A204.1 (cell line): ENCODE measurements around the gene ACVR1.
"Not testable (repeated sequence)": the region's sequence is repeated elsewhere in the genome, so short reads cannot be mapped to it uniquely, and the experiment has no call there.

Experiments
- FAIRE-seq: peaks from 2 replicates; lab custom pipeline; 2012; peaks lifted over from hg19 to GRCh38; lab: Jason Lieb, UNC

ACVR1 gene

DNA sequence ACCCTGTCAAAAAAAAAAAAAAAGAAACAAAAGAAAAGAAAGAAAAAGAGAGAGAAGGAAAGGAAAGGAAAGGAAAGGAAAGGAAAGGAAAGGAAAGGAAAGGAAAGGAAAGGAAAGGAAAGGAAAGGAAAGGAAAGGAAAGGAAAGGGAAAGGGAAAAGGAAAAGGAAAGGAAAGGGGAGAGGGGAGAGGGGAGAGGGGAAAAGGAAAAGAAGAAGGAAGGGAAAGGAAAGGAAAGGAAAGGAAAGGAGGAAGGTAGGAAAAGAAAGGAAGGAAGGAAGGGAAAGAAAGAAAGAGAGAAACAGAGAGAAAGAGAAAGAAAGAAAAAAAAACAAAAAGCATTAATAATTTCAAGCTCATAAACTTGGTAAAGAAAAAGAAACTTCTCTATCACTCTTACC, 49.5 kb downstream of the ACVR1 start:
- FAIRE-seq = not testable (repeated sequence)

DNA sequence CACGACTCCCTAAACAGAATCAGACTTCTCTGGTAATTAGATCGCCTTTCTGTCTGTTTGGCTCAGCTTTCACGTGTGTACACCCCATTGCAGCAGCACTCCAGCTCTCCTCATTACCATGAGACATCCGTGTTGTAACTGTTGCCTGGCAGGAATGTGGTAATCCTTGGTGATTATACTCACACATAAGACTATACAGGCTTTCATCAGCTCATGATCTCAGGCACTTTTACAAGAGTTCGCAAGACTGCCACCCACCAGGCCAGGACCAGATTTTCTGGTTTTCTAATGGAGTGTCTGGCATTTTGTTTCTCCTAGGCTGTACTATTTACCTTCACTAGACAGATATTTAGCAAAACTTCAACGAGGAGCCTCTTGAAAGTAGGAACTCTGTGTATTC, 50.2 kb downstream of the ACVR1 start:
- no peak for FAIRE-seq

DNA sequence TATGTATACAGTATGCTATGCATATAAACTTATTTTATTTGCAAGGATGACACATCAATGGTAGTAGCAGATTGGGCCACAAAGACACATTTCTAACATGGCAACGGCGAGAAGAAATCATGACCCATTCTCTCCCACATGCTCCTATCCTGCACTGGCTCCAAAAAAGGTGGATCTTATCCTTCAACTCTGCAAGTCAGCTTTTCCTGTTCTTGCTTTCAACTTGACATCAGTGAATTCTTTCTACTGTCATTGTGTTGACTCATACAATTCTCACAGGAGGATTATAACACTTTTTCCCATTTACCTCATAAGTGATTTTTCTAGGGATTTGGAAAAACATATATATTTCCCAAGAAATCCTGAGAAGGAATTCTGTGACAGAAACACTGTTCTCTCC, 53.1 kb downstream of the ACVR1 start:
- no peak for FAIRE-seq

DNA sequence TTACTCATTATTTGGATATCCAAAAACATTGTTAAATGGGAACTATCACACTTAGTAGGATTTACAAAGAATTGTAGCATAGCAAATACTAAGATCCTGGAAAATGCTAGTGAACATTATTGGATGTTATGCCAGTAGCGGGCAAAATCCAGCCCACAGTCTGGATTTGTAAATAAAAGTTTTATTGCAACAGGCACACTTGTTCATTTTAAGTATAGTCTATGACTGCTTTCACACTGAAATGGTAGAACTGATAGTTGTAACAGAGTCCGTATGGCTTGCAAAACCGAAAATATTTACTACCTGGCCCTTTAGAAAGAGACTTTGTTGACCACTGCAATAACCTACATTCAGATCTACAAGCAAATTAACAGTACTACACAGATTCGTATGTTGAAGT, 53.6 kb downstream of the ACVR1 start:
- no peak for FAIRE-seq

DNA sequence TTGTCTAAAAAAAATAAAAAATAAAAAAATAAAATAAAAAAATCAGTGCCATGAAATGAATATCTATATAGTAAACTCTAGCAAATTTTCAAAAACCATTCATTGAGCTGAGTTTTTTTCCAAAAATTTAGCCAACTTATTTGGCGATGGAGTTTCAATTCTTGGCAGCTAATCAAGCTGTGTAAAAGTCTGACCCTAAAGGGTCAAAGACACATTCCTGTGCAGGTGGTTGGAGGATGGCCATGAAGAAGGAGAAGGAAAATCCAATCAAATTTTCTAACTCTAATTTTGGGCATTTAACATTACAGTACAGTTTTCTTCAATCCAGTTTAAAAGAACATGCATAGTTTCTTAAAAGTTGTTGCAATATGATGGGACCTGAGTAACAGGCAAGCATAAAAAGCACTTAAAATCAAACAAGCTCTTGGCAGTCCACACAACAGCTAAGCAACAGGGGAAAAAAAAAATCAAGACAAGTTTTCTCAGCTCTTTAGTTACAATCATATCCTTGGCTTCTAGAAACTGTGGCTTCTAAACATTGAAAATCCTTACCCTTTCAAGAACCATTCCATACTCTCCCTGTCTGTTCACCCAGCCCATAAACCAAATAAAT, 54.5 kb downstream of the ACVR1 start:
- no peak for FAIRE-seq

DNA sequence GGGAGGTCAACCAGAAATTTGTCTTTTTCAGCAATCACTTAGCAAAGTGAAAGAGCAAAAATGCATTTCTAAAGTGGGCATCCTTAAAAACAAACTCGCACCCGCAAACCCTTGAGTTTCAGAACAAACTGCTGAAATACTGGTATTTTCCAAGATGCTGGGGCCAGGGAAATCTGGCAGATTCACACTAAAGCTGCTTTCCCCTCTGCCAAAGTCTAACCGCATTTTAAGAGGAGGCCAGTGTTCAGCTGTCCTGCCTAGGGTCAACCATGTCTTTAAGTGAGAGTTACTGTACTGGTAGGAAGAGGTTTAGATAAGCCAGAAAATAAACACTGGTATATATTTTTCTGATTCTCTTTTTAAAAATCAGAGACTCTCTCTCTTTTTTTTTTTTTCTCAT, 55.9 kb downstream of the ACVR1 start:
- no peak for FAIRE-seq

DNA sequence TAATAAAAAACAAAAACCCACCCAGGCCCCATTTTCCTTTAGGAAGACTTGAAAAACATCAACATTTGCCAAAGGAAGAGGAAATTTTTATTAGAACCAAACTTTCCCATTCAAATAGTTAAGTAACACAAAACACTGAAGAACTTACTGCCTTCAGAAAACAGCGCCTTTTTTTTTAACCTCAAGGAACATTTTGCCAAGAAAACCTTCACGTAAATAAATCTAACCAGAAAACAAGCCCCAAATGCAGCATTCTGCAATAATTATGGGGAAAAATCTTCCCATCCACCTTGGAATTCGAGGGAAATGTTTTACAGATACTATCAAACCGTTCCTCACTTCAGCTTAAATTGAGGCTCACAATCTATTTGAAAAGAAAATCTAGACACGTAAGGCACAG, 56.4 kb downstream of the ACVR1 start:
- no peak for FAIRE-seq

DNA sequence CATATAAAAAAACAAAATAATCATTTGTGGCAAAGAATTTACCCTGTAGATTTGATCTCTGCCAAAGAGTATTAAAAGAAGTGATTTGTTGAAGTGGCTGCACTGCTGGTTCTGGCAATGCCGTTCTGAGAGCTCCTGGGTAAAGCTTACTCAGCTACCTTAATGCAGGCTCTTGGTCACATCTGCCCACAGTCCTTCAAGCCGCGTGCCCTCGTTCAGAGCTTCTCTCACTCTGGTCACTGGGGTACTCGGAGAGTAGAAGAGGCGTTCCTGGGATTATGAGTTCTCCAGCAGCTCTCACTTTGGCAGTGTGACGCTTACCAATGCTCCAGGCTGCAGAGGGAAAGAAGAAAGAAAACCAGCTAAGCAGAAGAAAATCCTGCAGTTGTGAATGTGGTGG, 57.9 kb downstream of the ACVR1 start:
- no peak for FAIRE-seq

DNA sequence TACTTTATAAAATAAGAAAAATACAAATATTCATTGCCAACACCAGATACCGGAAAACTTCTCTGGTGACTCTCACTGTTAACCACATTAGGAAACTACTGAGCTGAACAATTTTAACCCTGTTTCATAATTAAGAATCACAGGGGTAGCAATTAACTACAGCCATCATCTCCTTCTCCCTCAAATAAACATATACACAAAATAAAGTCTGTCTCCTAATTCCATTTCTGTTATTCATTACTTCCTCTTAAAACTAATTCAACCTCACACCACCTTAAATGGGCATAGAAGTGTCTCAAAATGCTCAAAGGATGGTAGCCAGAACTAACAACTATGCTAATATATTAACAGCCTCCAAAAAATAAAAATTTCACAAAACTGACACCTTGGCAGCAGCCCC, 60.7 kb downstream of the ACVR1 start:
- FAIRE-seq = no peak

DNA sequence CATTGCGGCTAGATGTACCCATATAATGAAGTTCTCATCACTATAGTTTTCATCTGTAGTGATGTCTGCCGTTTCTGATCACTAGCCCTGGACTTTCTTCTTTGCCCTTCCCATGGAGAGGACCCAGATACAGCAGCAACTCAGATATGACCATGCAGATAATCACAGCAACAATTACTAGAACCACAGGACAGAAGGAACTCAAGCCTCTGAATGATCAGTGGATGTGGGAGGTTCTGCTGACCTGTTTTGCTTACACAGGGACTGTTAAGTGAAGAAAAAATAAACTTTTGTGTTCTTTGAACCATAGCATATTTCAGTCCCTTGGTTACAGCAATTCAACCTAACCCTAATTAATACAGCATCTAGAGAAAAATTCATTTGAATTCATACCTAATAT, 62.7 kb downstream of the ACVR1 start:
- no peak for FAIRE-seq

DNA sequence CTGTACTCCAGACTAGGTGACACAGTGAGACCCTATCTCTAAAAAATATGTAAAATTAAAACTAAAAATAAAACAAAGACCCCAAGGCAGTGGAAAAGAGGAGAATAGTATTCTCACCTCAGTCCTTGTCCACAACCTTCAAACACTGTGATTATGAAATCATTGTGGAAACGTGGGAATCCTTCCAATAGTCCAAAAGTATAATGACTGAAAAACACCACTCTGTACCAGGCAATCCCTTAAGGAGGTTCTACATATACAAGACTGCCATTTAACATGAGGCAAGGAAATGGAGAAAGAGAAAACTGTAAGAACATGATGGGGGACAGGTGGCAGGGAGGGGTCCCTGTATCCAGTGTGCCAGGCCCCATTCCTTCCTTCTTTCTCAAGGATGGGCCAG, 66.1 kb downstream of the ACVR1 start:
- no peak for FAIRE-seq

DNA sequence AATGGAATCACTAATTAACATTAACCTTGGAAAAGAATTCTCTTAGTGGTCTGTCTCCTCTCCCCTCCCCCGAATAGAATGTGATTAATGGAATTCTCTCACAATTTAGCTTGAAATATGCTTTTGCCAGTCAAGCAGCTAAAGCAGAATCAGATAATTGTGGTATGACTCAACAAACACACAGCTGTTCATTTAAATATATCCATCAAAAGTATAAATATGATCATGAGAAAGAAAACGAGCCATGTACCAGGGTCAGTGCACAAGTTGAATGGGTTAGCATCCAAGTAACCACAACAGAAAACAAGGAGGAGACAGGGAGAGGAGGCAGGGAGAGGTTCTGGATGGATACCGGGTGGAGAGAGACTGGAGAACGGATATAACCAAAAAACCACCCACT, 66.9 kb downstream of the ACVR1 start:
- no peak for FAIRE-seq

DNA sequence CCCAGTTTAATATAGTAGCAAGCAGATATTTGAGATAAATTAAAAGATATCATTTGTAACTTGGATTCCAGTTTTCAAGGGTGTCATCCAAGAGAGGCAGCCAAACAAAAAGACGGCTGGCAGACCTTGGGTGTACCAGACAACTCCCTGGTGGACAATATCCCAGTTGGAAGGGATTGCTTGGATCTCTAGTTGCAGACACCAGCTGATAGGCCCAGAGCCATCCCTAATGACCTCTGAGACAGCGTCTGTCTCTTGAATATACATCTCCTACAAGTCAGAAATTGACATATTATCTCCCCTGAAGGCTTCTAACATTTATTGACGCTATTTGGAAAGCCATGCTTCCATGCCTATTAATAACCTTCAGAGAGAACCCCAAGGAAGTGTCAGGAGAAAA, 67.7 kb downstream of the ACVR1 start:
- FAIRE-seq = no peak

DNA sequence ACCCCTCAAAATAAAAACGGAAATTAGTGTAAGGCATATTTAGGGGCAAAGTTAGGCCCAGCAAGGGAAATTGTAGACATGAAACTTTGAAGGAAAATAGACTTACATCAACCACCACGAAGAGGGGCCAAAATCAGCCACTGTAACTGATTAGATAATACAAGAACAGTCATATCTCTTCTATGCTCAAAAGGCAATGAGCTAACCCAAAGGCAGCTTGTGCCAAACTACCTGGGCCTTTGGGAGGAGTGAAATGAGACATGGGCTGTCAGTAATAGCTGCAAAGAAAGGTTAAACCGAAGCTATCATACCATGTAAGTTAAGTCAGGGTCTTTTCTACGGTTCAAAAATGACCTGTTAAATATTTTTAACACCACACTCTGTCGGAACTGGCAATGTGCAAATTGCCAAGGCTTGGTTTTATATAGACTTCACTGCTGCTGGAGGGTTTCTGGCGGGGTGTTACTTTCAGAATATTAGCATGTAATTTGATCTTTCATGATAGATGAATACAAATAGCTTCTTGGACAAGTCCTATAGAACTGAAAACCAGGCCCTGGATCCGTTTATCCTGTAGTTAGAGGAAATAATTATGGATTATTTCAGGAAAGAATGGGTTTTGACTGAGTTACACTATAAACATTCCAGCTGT, 69.6 kb downstream of the ACVR1 start:
- FAIRE-seq = no peak

DNA sequence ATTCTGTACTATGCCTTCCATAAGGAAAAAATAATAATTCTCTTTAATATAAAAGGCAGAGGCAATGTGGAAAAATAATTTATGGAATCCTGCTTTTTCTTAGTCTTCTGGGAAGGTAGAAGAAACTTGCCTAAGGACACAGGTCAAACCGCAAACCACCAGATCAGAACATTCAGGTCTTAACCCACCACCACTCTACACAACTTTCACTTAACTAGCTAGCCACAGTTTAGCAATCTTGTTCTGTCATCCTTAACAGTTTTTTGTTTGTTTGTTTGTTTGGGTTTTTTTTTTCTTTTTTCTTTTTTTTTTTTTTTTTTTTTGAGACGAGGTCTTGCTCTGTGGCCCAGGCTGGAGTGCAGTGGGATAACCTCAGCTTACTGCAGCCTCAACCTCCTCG, 70.6 kb downstream of the ACVR1 start:
- no peak for FAIRE-seq

DNA sequence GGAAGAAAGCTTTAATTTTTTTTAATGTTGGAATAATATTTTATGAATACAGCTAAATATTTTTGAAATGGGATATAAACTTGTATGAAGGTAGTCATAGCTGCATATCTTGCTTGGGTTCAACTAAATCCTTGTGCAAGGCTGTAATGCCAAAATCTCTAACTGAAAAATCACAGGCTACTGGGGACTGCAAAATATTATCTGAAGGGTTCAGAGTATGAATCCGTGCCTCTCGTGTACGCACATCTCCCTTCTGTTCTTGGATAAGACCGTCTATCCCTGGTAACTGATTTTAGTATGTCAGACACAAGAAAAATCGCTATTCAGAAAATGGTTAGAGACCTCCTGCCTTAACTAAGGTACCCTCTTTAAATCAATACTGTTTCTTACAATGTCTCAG, 71.8 kb downstream of the ACVR1 start:
- no peak for FAIRE-seq

DNA sequence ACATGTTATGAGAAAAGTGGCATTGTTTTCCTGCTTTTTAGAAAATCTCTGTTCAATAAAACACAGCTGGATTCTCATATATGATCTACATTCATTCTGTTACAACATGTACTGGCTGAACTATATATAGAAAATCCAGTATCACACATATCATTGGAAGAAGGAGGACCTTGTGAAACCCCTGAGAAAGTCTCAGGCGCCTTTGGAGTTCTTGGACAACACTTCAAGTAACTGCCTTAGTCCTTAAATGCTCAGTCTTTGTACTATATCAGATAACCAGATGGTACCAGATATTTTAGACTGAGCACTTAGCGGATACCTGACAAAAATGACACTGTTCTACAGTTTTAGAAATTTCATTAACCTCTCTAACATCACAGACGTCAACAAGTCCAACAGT, 72.2 kb downstream of the ACVR1 start:
- no peak for FAIRE-seq

DNA sequence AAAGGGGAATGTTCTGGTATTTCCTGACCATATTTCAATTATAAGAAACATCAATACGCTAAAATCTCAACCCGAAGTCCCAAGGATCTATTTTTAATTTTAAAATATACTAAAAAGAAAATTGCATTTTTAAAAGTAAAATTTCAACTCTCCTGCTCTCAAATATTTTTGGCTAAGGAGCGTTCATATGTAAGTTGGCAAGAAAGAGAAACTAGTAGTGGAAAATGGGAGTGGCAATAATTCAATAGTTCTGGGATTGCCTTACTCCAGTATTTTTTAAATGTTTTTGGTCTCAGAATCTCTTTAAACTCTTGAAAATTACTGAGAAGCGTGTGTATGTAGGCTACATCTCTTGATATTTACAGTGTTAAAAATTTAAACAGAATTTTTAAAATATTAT, 72.7 kb downstream of the ACVR1 start:
- FAIRE-seq = no peak

DNA sequence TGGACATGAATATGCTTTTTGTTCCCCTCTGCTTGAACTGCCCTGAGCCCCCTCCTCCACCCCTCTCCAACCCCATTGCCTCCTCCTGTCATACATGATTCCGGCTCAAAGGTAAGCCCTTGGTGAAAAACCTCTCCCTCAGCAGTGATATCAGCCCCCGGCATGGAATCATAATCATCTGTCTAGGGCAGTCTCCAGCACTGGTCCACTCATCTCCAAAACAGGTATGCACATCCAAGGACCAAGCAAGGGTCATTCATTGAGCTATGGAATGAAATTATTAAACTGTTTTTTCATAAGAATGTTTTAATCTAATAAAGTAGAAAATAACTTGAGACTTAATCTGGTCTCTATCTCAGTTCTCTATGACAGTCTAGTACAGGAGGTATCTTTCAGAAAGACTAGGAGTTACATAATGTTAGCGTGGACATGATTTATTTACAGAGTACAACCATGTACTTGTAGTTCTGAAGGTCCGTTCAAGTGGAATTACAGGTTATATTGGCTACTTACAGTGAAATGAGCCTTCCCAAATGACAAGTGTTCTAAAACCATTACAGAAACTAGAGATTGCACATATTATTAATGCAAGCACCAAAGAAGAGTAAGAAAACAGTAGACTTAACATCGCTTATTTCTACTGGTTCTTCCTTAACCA, 75.2 kb downstream of the ACVR1 start:
- FAIRE-seq = no peak

DNA sequence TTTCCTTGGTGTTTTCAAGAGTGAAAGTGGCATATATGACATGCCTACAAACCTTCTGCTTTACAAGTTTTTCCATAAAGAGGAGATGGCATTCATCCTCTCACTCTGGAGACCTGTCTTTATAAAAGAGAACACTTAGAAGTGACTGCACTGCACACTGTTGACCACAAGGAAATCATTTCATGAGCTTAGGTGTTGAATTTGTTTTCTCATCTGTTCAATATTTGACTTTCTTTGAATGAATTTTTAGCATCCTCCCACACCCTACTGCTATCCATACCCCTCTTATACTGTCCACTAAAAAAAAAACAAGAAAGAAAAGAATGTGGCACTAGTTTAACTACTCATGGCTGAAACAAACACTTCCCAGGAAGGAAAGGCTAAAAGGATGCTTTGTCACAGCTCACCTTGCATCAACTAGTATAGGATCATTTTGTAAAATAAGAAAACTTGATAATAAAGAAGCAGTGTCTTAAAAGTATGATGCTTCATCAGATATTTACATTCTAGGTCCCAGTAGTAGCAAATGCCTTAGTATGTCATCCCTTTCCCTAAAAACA, 83.0 kb downstream of the ACVR1 start:
- no peak for FAIRE-seq

DNA sequence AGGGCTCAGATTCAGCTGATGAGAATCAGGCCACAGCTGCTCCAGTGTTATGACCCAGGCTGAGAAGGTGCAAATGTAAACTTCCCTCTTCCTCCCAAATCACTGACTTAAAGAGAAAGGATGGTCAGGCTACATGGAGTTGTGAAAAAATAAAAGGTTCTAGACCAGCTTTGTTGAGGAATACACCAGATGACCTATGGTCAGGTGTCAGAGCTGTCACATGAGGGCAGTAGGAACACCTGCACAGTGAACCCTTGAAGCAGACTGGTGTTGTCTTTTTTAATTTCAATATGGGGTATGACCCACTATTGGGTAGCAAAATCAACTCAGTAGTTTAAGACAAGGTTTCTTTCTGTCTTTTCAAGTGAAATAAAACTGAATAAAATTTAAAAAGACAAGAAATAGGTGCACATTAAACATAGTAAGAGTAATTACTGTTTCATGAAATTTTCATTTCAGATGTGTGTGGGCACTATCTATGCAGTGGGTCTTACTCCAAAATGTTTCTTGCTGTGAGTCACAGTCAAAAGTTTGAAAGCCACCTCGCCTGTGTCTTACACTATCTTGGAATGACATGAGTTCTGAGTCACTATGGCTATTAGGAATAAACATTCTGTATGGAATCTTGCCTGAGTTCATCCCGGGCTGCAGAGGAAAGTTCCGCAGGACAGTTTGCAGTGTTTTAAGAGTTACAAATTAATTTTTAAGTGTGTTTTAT, 83.6 kb downstream of the ACVR1 start:
- no peak for FAIRE-seq

DNA sequence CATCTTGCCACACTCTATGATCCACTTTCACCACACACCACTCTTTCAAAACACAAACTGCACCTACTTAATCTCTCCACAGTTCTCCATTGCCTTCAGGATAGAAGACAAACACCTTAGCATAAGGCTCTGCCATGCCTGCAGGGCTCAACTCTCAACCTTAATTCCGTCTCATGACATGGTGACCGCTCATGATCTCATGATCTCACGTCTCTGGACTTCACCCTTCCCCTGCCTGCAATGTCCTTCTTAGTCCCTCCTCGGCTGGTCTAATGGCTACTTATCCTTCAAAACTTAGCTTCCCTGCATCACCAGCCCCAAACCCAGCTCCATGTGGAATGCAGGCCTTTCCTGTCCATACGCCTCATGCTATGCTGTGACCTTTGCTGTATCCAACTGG, 85.3 kb downstream of the ACVR1 start:
- FAIRE-seq = no peak

DNA sequence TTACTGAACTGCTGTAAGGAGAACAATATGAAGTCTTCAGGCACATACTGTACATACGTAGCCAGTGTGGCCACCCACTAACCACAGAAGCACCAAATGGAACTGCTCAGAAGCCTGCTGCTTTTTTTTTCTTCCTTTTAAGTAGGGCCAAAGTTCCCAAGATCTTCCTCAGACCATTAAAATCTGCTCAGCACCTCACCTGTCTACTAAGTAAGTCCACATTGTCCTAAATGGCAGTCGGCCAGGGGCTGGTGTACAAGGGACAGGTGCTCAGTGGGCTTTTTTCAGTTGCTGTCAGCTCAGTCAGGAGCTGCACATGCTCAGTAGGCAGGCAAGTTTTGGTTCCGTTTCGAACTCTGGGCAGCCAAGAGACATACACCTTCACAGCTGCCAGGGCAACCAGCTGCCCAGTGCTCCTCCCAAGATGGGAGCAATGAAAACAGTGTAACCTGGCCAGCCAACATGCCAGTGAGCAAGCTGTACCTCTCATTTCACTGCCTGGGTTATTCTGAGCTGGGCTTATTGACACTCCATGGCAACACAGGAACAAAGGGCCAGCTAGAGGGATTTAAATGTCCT, 86.1 kb downstream of the ACVR1 start:
- FAIRE-seq = no peak
